Measurements from ENCODE around the gene LIN54. TPM values are rescaled to one million over a fixed set of nuclear protein-coding genes. Genes with fewer than 3 reads are reported as not detected.

LIN54 gene
- total RNA-seq, 2 experiments from 2014 or later, result 47.6 to 48.9 TPM

DNA sequence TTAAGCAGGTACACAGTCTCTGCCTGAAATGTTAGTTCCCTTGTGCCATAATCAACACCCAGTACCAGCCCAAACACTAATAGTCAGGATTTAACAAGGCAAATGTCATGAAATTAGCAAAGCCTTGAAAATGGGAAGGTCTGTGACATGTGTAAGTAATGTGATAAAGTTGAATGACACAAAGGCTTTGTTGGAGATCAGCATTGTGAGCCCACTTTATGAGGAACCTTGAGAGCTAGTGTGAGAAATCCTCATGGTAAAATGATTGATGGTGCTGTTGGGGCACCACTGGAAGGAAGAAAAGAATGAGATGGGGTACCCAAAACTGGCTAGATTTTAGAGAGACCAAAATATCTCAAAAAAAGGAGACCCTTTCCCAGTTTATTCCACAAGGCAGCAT is 3.3 kb upstream of the LIN54 start:
- peaks cover 13% of the 10 kb centered on the region for H3K4me1 ChIP-seq (ENCODE audit: insufficient read depth, low read length, poor library complexity, severe bottlenecking)
- intact Hi-C loops (cut with micrococcal nuclease; ENCODE audit: unreplicated experiment), result loop anchor here (1.0 to 5.0 kb wide), 3 partner anchors 20 to 642 kb away; partner anchors contain the start of gene HNRNPD
- peaks cover 34% of the 10 kb centered on the region for H3K79me2 ChIP-seq (ENCODE audit: insufficient read depth, low read depth, low read length)
- H2AFZ ChIP-seq (ENCODE audit: low read length), result peak overlapping the region; percentile 88
- TF ChIP-seq EZH2phosphoT487 (IDR thresholded peaks at IDR 0.05; ENCODE audit: borderline replicate concordance, low read depth, low read length), result no peak
- TF ChIP-seq, protein P1, sequence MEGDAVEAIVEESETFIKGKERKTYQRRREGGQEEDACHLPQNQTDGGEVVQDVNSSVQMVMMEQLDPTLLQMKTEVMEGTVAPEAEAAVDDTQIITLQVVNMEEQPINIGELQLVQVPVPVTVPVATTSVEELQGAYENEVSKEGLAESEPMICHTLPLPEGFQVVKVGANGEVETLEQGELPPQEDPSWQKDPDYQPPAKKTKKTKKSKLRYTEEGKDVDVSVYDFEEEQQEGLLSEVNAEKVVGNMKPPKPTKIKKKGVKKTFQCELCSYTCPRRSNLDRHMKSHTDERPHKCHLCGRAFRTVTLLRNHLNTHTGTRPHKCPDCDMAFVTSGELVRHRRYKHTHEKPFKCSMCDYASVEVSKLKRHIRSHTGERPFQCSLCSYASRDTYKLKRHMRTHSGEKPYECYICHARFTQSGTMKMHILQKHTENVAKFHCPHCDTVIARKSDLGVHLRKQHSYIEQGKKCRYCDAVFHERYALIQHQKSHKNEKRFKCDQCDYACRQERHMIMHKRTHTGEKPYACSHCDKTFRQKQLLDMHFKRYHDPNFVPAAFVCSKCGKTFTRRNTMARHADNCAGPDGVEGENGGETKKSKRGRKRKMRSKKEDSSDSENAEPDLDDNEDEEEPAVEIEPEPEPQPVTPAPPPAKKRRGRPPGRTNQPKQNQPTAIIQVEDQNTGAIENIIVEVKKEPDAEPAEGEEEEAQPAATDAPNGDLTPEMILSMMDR (conservative IDR thresholded peaks at IDR 0.05; ENCODE audit: low read length), result no peak
- BruUV-seq (replicated peaks), result no TSS peak
- no peaks in the 10 kb centered on the region for H3K9me3 ChIP-seq (ENCODE audit: low read length)
- peak overlapping the region; percentile 97 for H3K4me3 ChIP-seq (ENCODE audit: low read depth, low read length, poor library complexity, severe bottlenecking)
- peak overlapping the region; percentile 56 for H3K27ac ChIP-seq (ENCODE audit: low read depth, low read length, poor library complexity, severe bottlenecking)
- POLR2A ChIA-PET, result interaction anchor here (0.5 to 1.4 kb wide), 3 partner anchors 46 to 243 kb away, joined by 3 to 7 read pairs (median 4); no protein-coding TSS in a partner anchor
- DNase-seq (ENCODE audit: low spot score), result peak; percentile 38
- H3K4me2 ChIP-seq (ENCODE audit: low read length), result peak overlapping the region; percentile 86
- H3K36me3 ChIP-seq (ENCODE audit: insufficient read depth, low read length), result peaks cover 4% of the 10 kb centered on the region; the same call in 1 of the 2 replicates
- peaks cover 7% of the 10 kb centered on the region; the same call in 1 of the 2 replicates for H4K20me1 ChIP-seq (ENCODE audit: insufficient read depth, low read length)
- H3K9me2 ChIP-seq (ENCODE audit: insufficient read depth, low read length), result no peaks in the 10 kb centered on the region
- CTCF ChIA-PET (ENCODE audit: unreplicated experiment), result no interaction called here

DNA sequence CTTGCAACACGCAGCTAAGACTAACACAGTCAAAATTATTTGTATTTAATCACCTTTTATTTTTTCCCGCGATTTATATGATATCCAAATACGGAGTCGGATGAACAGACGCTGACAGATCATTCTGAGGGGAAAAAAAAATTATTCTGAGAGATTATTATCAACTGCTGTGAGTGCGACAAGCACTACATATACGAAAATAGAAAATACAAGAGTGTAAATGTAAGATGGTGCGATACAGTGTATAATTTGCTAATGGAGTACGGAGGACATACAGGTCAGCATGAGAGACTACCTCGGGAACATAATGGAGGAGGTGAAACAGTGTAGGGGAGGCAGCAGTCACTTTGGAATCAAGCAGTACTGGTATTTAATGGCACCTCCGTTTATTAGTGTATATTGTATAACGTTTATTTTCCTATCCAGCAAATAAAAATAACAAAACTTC is 2.8 kb upstream of the LIN54 start:
- H3K9me3 ChIP-seq (ENCODE audit: low read length), result no peaks in the 10 kb centered on the region
- peaks cover 4% of the 10 kb centered on the region; the same call in 1 of the 2 replicates for H3K36me3 ChIP-seq (ENCODE audit: insufficient read depth, low read length)
- H3K4me1 ChIP-seq (ENCODE audit: insufficient read depth, low read length, poor library complexity, severe bottlenecking), result peaks cover 17% of the 10 kb centered on the region
- TSS peak; percentile 95 for BruUV-seq (replicated peaks)
- peak; percentile 38 for DNase-seq (ENCODE audit: low spot score)
- H3K79me2 ChIP-seq (ENCODE audit: insufficient read depth, low read depth, low read length), result peaks cover 39% of the 10 kb centered on the region
- intact Hi-C loops (cut with micrococcal nuclease; ENCODE audit: unreplicated experiment), result loop anchor here (1.0 to 5.0 kb wide), 3 partner anchors 21 to 641 kb away; partner anchors contain the start of gene HNRNPD
- H3K9me2 ChIP-seq (ENCODE audit: insufficient read depth, low read length), result no peaks in the 10 kb centered on the region
- no peak for TF ChIP-seq EZH2phosphoT487 (IDR thresholded peaks at IDR 0.05; ENCODE audit: borderline replicate concordance, low read depth, low read length)
- TF ChIP-seq, protein P1 (conservative IDR thresholded peaks at IDR 0.05; ENCODE audit: low read length), result no peak
- H4K20me1 ChIP-seq (ENCODE audit: insufficient read depth, low read length), result peaks cover 7% of the 10 kb centered on the region; the same call in 1 of the 2 replicates
- H3K27ac ChIP-seq (ENCODE audit: low read depth, low read length, poor library complexity, severe bottlenecking), result peak overlapping the region; percentile 56
- ChIA-PET CTCF (ENCODE audit: unreplicated experiment) (interaction anchor here (0.8 to 1.2 kb wide), 2 partner anchors 22 to 114 kb away, joined by 3 to 4 read pairs; partner anchors contain the start of gene COPS4), POLR2A (interaction anchor here (0.6 to 3.5 kb wide), 10 partner anchors 12 to 191 kb away, joined by 3 to 41 read pairs (median 4); partner anchors contain the start of genes COPS4 and THAP9)
- peak overlapping the region; percentile 88; the same call in 1 of the 2 replicates for H2AFZ ChIP-seq (ENCODE audit: low read length)
- H3K4me3 ChIP-seq (ENCODE audit: low read depth, low read length, poor library complexity, severe bottlenecking), result peak overlapping the region; percentile 97
- peak overlapping the region; percentile 86 for H3K4me2 ChIP-seq (ENCODE audit: low read length)

Data from OCI-LY7 (cell line).